Cardiac muscle cell (in vitro differentiated cells and primary cell): ENCODE results near the gene ESPN. TPM values are rescaled to one million over a fixed set of nuclear protein-coding genes. Genes with fewer than 3 reads are reported as not detected.
A peak's percentile ranks its signal among the peaks of the same experiment; 100 is the strongest.

Source experiments
- DNase-seq, 2 donors: peaks; one replicate each; pipeline versions ENCODE4 v3.0.0 to v3.0.0-alpha.2; 2010 to 2017; ENCODE audit warnings: low read depth in 1 of 2, low spot score in 1 of 2
- H3K27ac ChIP-seq: fragments of 200-600 bp; sonication (generic); 2 replicates; pipeline ENCODE4 v1.5.1; 2016
- H3K27me3 ChIP-seq: fragments of 200-600 bp; sonication (generic); 2 replicates; pipeline ENCODE4 v1.6.0; 2016; ENCODE audit warnings: control low read depth
- H3K36me3 ChIP-seq: fragments of 200-600 bp; sonication (generic); 2 replicates; pipeline ENCODE4 v1.5.1; 2016; ENCODE audit warnings: control low read depth
- H3K4me1 ChIP-seq: fragments of 200-600 bp; sonication (generic); 2 replicates; pipeline ENCODE4 v1.8.1; 2017; ENCODE audit warnings: low read depth, mild to moderate bottlenecking, mixed run types
- H3K4me3 ChIP-seq: fragments of 200-600 bp; sonication (generic); 2 replicates; pipeline ENCODE4 v1.5.1; 2016; ENCODE audit warnings: mild to moderate bottlenecking
- H3K9me3 ChIP-seq: fragments of 200-600 bp; sonication (generic); 2 replicates; pipeline ENCODE4 v1.5.1; 2017; ENCODE audit warnings: low read depth, mild to moderate bottlenecking, control low read depth
- CTCF ChIP-seq: IDR thresholded peaks from 2 replicates; pipeline ENCODE4 v1.5.1; 2012; ENCODE audit warnings: low read depth, mild to moderate bottlenecking, low read length
- polyA plus RNA-seq: library from polyadenylated mRNA; unstranded; fragments of >200 nt; fragmentation: Nextera tagmentation; extraction: Ambion mirVana; gene quantifications from 2 replicates; pipeline ENCODE4 v1.2.1, GENCODE V29; 2016
- total RNA-seq: library from RNA; depleted of rRNA; stranded (reverse); fragments of >200 nt; gene quantifications from 2 replicates; pipeline ENCODE4 v1.2.3, GENCODE V29; 2016

ESPN gene
- total and polyA plus RNA-seq, 2 experiments from 2014 or later: 8.0 to 18.1 TPM

DNA sequence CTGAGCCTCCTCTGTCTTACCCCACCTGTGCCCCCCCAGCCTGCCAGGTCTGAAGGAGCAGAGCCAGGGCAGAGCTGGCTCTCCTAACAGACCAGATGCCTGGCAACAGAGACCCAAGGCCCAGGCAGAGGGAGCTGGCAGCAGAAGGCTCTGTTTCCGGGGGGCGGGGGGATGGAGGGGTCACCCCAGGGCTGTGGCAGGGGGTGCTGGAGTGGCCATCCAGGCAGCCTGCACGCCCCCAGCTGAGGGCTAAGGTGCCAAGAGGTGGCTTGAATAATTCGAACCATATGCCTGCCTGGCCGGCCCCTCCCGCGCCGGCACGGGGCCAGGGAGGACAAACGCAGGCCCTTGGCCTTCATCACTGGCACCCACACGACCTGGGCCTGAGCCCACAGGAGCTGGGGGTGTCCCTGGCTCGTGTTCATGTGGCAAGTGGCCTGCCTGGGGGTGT is 82.9 kb downstream of the ESPN start:
- Histone ChIP-seq H3K36me3 (no peaks in the 10 kb centered on the region), H3K9me3 (no peaks in the 10 kb centered on the region), H3K4me3 (no peak overlapping the region), H3K27me3 (no peaks in the 10 kb centered on the region), H3K4me1 (no peaks in the 10 kb centered on the region), H3K27ac (no peak overlapping the region)
- TF ChIP-seq CTCF: no peak
- DNase-seq: no peak

- Histone ChIP-seq H3K4me1 (no peaks in the 10 kb centered on the region), H3K36me3 (no peaks in the 10 kb centered on the region), H3K27ac (no peak overlapping the region), H3K27me3 (no peaks in the 10 kb centered on the region), H3K4me3 (no peak overlapping the region), H3K9me3 (no peaks in the 10 kb centered on the region)
- no peak for TF ChIP-seq CTCF
- DNase-seq: no peak
These were observed 83.7 kb downstream of the ESPN start for GRCh38 chr1:6508154-6508815.

GRCh38 chr1:6508816-6509189 is 84.2 kb downstream of the ESPN start:
- no peak for DNase-seq
- no peaks in the 10 kb centered on the region for H3K4me1 ChIP-seq
- no peak for TF ChIP-seq CTCF

GRCh38 chr1:6509220-6509918 is 84.8 kb downstream of the ESPN start:
- Histone ChIP-seq H3K9me3 (no peaks in the 10 kb centered on the region), H3K4me1 (no peaks in the 10 kb centered on the region), H3K27me3 (no peaks in the 10 kb centered on the region), H3K36me3 (no peaks in the 10 kb centered on the region), H3K27ac (no peak overlapping the region), H3K4me3 (no peak overlapping the region)
- DNase-seq: no peak
- TF ChIP-seq CTCF: no peak

More at GRCh38 chr1:6508816-6509189, 84.2 kb downstream of the ESPN start:
- H3K9me3 ChIP-seq: no peaks in the 10 kb centered on the region
- no peaks in the 10 kb centered on the region for H3K27me3 ChIP-seq
- no peak overlapping the region for H3K27ac ChIP-seq
- no peak overlapping the region for H3K4me3 ChIP-seq
- no peaks in the 10 kb centered on the region for H3K36me3 ChIP-seq

- H3K4me1 ChIP-seq: no peaks in the 10 kb centered on the region
- peak in 1 of 2 donors; percentile 35 for DNase-seq
These were observed 85.3 kb downstream of the ESPN start for GRCh38 chr1:6509919-6510291.

More at GRCh38 chr1:6509919-6510291, 85.3 kb downstream of the ESPN start:
- Histone ChIP-seq H3K27ac (no peak overlapping the region), H3K27me3 (no peaks in the 10 kb centered on the region), H3K4me3 (no peak overlapping the region), H3K9me3 (no peaks in the 10 kb centered on the region), H3K36me3 (no peaks in the 10 kb centered on the region)
- no peak for TF ChIP-seq CTCF
